Activated naive CD4-positive, alpha-beta T cell treated with anti-CD3 and anti-CD28 coated beads, Interleukin-2, amount 50 U/mL, for 24 hours (primary cell): ENCODE measurements around the gene DCLRE1B.
A peak's percentile ranks its signal among the peaks of the same experiment; 100 is the strongest.

ENCODE experiments used
- H3K27ac Mint-ChIP-seq: one replicate; pipeline ENCODE4 v1.8.0; 2021; ENCODE audit warnings: mild to moderate bottlenecking, mixed read lengths
- H3K27me3 Mint-ChIP-seq: one replicate; pipeline ENCODE4 v1.8.0; 2021; ENCODE audit warnings: mixed read lengths
- H3K36me3 Mint-ChIP-seq: one replicate; pipeline ENCODE4 v1.8.0; 2021; ENCODE audit warnings: mixed read lengths
- H3K4me1 Mint-ChIP-seq: one replicate; pipeline ENCODE4 v1.8.0; 2021; ENCODE audit warnings: mixed read lengths
- H3K4me3 Mint-ChIP-seq: one replicate; pipeline ENCODE4 v1.8.0; 2021; ENCODE audit warnings: mild to moderate bottlenecking, mixed read lengths
- H3K9me3 Mint-ChIP-seq: one replicate; pipeline ENCODE4 v1.8.0; 2021; ENCODE audit warnings: mixed read lengths

Gene DCLRE1B

GRCh38 chr1:113874012-113874879 lies 30.9 kb upstream of the DCLRE1B start:
- H3K27ac Mint-ChIP-seq: peak overlapping the region; percentile 99
- H3K4me3 Mint-ChIP-seq: peak overlapping the region; percentile 82
- no peaks in the 10 kb centered on the region for H3K27me3 Mint-ChIP-seq
- H3K9me3 Mint-ChIP-seq: peaks cover 6% of the 10 kb centered on the region
- H3K36me3 Mint-ChIP-seq: peaks cover 9% of the 10 kb centered on the region
- H3K4me1 Mint-ChIP-seq: peaks cover 72% of the 10 kb centered on the region

- peak overlapping the region; percentile 4 for H3K4me3 Mint-ChIP-seq
- peaks cover 6% of the 10 kb centered on the region for H3K36me3 Mint-ChIP-seq
- H3K27ac Mint-ChIP-seq: peak overlapping the region; percentile 92
Observed at GRCh38 chr1:113875714-113876113, 29.4 kb upstream of the DCLRE1B start.

GRCh38 chr1:113876176-113876575 lies 28.9 kb upstream of the DCLRE1B start:
- Mint-ChIP-seq H3K4me1 (peaks cover 75% of the 10 kb centered on the region), H3K27ac (peak overlapping the region; percentile 92)

More at GRCh38 chr1:113875714-113876113, 29.4 kb upstream of the DCLRE1B start:
- H3K9me3 Mint-ChIP-seq: peaks cover 6% of the 10 kb centered on the region
- peaks cover 71% of the 10 kb centered on the region for H3K4me1 Mint-ChIP-seq
- no peaks in the 10 kb centered on the region for H3K27me3 Mint-ChIP-seq

GRCh38 chr1:113879739-113880038 lies 25.4 kb upstream of the DCLRE1B start:
- Mint-ChIP-seq H3K9me3 (peaks cover 6% of the 10 kb centered on the region), H3K27me3 (no peaks in the 10 kb centered on the region), H3K36me3 (peaks cover 8% of the 10 kb centered on the region), H3K27ac (no peak overlapping the region), H3K4me3 (no peak overlapping the region), H3K4me1 (peaks cover 48% of the 10 kb centered on the region)

More at GRCh38 chr1:113876176-113876575, 28.9 kb upstream of the DCLRE1B start:
- Mint-ChIP-seq H3K9me3 (peaks cover 6% of the 10 kb centered on the region), H3K4me3 (no peak overlapping the region), H3K36me3 (peaks cover 6% of the 10 kb centered on the region), H3K27me3 (no peaks in the 10 kb centered on the region)

- H3K27me3 Mint-ChIP-seq: no peaks in the 10 kb centered on the region
- peaks cover 38% of the 10 kb centered on the region for H3K4me1 Mint-ChIP-seq
Observed at GRCh38 chr1:113881661-113882060, 23.5 kb upstream of the DCLRE1B start.

GRCh38 chr1:113886417-113887401 lies 18.4 kb upstream of the DCLRE1B start:
- no peak overlapping the region for H3K4me3 Mint-ChIP-seq
- H3K27ac Mint-ChIP-seq: peak overlapping the region; percentile 72
- H3K27me3 Mint-ChIP-seq: no peaks in the 10 kb centered on the region

More at GRCh38 chr1:113881661-113882060, 23.5 kb upstream of the DCLRE1B start:
- Mint-ChIP-seq H3K4me3 (no peak overlapping the region), H3K27ac (no peak overlapping the region), H3K36me3 (peaks cover 10% of the 10 kb centered on the region), H3K9me3 (no peaks in the 10 kb centered on the region)

GRCh38 chr1:113887402-113888175 lies 17.5 kb upstream of the DCLRE1B start, which contains the start of gene BCL2L15:
Gene BCL2L15, minus strand, starts transcription at chr1:113887581. Its CDS starts 206 bp downstream, at chr1:113887375.
- H3K36me3 Mint-ChIP-seq: peaks cover 10% of the 10 kb centered on the region
- peak within 1 kb of the TSS; percentile 72 for H3K27ac Mint-ChIP-seq
- H3K9me3 Mint-ChIP-seq: no peaks in the 10 kb centered on the region
- H3K27me3 Mint-ChIP-seq: no peaks in the 10 kb centered on the region
- no peak within 1 kb of the TSS for H3K4me3 Mint-ChIP-seq
- H3K4me1 Mint-ChIP-seq: peaks cover 23% of the 10 kb centered on the region

More at GRCh38 chr1:113886417-113887401, 18.4 kb upstream of the DCLRE1B start:
- peaks cover 8% of the 10 kb centered on the region for H3K36me3 Mint-ChIP-seq
- H3K9me3 Mint-ChIP-seq: no peaks in the 10 kb centered on the region
- H3K4me1 Mint-ChIP-seq: peaks cover 23% of the 10 kb centered on the region

GRCh38 chr1:113890816-113891215 lies 14.3 kb upstream of the DCLRE1B start:
- no peaks in the 10 kb centered on the region for H3K27me3 Mint-ChIP-seq
- peaks cover 8% of the 10 kb centered on the region for H3K36me3 Mint-ChIP-seq
- peaks cover 34% of the 10 kb centered on the region for H3K4me1 Mint-ChIP-seq
- peak overlapping the region; percentile 73 for H3K27ac Mint-ChIP-seq
- no peak overlapping the region for H3K4me3 Mint-ChIP-seq
- H3K9me3 Mint-ChIP-seq: no peaks in the 10 kb centered on the region

GRCh38 chr1:113891631-113892220 lies 13.4 kb upstream of the DCLRE1B start:
- Mint-ChIP-seq H3K27me3 (no peaks in the 10 kb centered on the region), H3K36me3 (peaks cover 6% of the 10 kb centered on the region), H3K4me1 (peaks cover 36% of the 10 kb centered on the region), H3K27ac (no peak overlapping the region), H3K4me3 (no peak overlapping the region), H3K9me3 (no peaks in the 10 kb centered on the region)

GRCh38 chr1:113893267-113893666 lies 11.9 kb upstream of the DCLRE1B start:
- Mint-ChIP-seq H3K36me3 (peaks cover 9% of the 10 kb centered on the region), H3K4me3 (no peak overlapping the region), H3K9me3 (no peaks in the 10 kb centered on the region), H3K27me3 (no peaks in the 10 kb centered on the region), H3K27ac (no peak overlapping the region), H3K4me1 (peaks cover 32% of the 10 kb centered on the region)

- Mint-ChIP-seq H3K27ac (peak overlapping the region; percentile 9), H3K27me3 (no peaks in the 10 kb centered on the region), H3K36me3 (peaks cover 20% of the 10 kb centered on the region), H3K4me3 (no peak overlapping the region), H3K4me1 (peaks cover 50% of the 10 kb centered on the region), H3K9me3 (no peaks in the 10 kb centered on the region)
Observed at GRCh38 chr1:113895098-113895497, 10.0 kb upstream of the DCLRE1B start.

- H3K27me3 Mint-ChIP-seq: no peaks in the 10 kb centered on the region
- H3K27ac Mint-ChIP-seq: peak overlapping the region; percentile 51
- peaks cover 53% of the 10 kb centered on the region for H3K4me1 Mint-ChIP-seq
- peaks cover 23% of the 10 kb centered on the region for H3K36me3 Mint-ChIP-seq
- H3K4me3 Mint-ChIP-seq: no peak overlapping the region
- no peaks in the 10 kb centered on the region for H3K9me3 Mint-ChIP-seq
Observed at GRCh38 chr1:113895961-113896360, 9.2 kb upstream of the DCLRE1B start.

GRCh38 chr1:113898241-113898814 lies 6.8 kb upstream of the DCLRE1B start:
- Mint-ChIP-seq H3K36me3 (peaks cover 30% of the 10 kb centered on the region), H3K4me1 (peaks cover 76% of the 10 kb centered on the region), H3K27me3 (no peaks in the 10 kb centered on the region), H3K4me3 (no peak overlapping the region), H3K9me3 (no peaks in the 10 kb centered on the region), H3K27ac (peak overlapping the region; percentile 31)

GRCh38 chr1:113899111-113899510 lies 6.0 kb upstream of the DCLRE1B start:
- Mint-ChIP-seq H3K36me3 (peaks cover 31% of the 10 kb centered on the region), H3K27me3 (no peaks in the 10 kb centered on the region), H3K9me3 (no peaks in the 10 kb centered on the region), H3K4me1 (peaks cover 78% of the 10 kb centered on the region), H3K4me3 (no peak overlapping the region), H3K27ac (peak overlapping the region; percentile 31)
